Gastroesophageal sphincter (tissue), 3 donors: ENCODE results near the gene CD47.

Experiments
- POLR2A ChIP-seq, 2 donors: fragments of 450-650 bp; IDR thresholded peaks; one replicate each; pipeline ENCODE4 v1.6.1; 2017; ENCODE audit warnings: antibody characterized with exemption in 2 of 2, mild to moderate bottlenecking in 2 of 2, moderate library complexity in 1 of 2
- POLR2AphosphoS5 ChIP-seq: sonication (generic); formaldehyde crosslinking; IDR thresholded peaks from one replicate; pipeline ENCODE4 v1.6.1; 2017; ENCODE audit warnings: antibody characterized with exemption
- TF ChIP-seq, protein P1 (sequence below), 4 experiments: fragments of 200-600 bp in 2 of 4; fragments of 450-650 bp in 2 of 4; sonication (generic) in 1 of 4; IDR thresholded peaks; one replicate each; pipeline ENCODE4 v1.5.1; 2017 to 2019; ENCODE audit warnings: antibody characterized with exemption in 4 of 4, mild to moderate bottlenecking in 2 of 4, moderate library complexity in 2 of 4

GRCh38 chr3:108037770-108038169 lies 53.1 kb downstream of the CD47 start:
- TF ChIP-seq POLR2A (IDR thresholded peaks at IDR 0.05) (no peak), POLR2AphosphoS5 (no peak)
- TF ChIP-seq, protein P1, sequence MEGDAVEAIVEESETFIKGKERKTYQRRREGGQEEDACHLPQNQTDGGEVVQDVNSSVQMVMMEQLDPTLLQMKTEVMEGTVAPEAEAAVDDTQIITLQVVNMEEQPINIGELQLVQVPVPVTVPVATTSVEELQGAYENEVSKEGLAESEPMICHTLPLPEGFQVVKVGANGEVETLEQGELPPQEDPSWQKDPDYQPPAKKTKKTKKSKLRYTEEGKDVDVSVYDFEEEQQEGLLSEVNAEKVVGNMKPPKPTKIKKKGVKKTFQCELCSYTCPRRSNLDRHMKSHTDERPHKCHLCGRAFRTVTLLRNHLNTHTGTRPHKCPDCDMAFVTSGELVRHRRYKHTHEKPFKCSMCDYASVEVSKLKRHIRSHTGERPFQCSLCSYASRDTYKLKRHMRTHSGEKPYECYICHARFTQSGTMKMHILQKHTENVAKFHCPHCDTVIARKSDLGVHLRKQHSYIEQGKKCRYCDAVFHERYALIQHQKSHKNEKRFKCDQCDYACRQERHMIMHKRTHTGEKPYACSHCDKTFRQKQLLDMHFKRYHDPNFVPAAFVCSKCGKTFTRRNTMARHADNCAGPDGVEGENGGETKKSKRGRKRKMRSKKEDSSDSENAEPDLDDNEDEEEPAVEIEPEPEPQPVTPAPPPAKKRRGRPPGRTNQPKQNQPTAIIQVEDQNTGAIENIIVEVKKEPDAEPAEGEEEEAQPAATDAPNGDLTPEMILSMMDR (IDR thresholded peaks at IDR 0.05), result no peak
